Colonic mucosa (tissue), 4 donors: ENCODE measurements around the gene CDH4. TPM values are rescaled to one million over a fixed set of nuclear protein-coding genes. Genes with fewer than 3 reads are reported as not detected.

Source experiments
- DNase-seq: peaks from one replicate; pipeline ENCODE4 v3.0.0-alpha.2; 2020
- H3K27ac ChIP-seq: fragments of 200-600 bp; one replicate; pipeline ENCODE4 v1.8.0; 2021
- H3K27me3 ChIP-seq: fragments of 200-600 bp; one replicate; pipeline ENCODE4 v1.8.0; 2021
- H3K36me3 ChIP-seq: fragments of 200-600 bp; one replicate; pipeline ENCODE4 v1.8.0; 2021
- H3K4me1 ChIP-seq: fragments of 200-600 bp; one replicate; pipeline ENCODE4 v1.8.0; 2021; ENCODE audit warnings: mild to moderate bottlenecking
- H3K4me3 ChIP-seq: fragments of 200-600 bp; one replicate; pipeline ENCODE4 v1.8.0; 2021
- H3K9ac ChIP-seq, 2 donors: one replicate each; pipeline ENCODE4 v1.7.0; 2013; ENCODE audit warnings: control low read depth in 2 of 2, low read depth in 2 of 2, low read length in 2 of 2
- H3K9me3 ChIP-seq: fragments of 200-600 bp; one replicate; pipeline ENCODE4 v1.8.0; 2021
- intact Hi-C: fragments of 100-400 bp; cut with DNase I; formaldehyde crosslinking; loops from one replicate; pipeline ENCODE4 v1.14.1; 2022
- total RNA-seq, 2 donors: library from RNA; stranded (reverse); fragmentation: NEBNext Ultra II Directional in 1 of 2; extraction: Animal tissue kit (Norgen Biotek cat#: 25700) in 1 of 2; gene quantifications; one replicate each; pipeline ENCODE4 v1.2.1, GENCODE V29; 2021
- TF ChIP-seq, protein P1 (sequence below): fragments of 200-600 bp; IDR thresholded peaks from one replicate; pipeline ENCODE4 v1.8.0; 2022; ENCODE audit warnings: antibody characterized with exemption, mild to moderate bottlenecking
- donor health status: healthy.
- donor health status: DM: no; HTN: no; CAD: no.
- donor health status: DM: no; HTN: no; CAD: no.

Gene CDH4
- total RNA-seq, 2 donors from 2014 or later = 0.08 TPM; not detected in 1

DNA sequence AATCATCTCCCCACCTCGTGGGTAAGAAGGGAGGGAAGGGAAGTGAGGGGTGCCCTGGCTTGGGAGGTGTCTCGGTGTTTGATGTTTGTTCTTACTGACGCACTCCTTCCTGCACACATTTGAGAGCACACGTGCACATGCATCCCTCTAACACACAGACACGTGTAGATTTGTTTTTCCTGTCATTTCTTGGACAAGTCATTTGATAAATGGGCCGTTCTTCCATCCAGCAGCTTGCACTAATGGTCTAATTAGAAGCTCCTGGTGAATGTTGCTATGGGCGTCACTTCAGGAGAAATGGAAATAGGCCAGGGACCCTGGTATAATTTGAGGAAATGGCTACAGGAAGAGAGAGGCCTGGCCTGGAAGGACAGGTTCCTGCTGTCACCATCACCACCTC is 352.5 kb downstream of the CDH4 start:
- Histone ChIP-seq H3K9me3 (no peaks in the 10 kb centered on the region), H3K4me1 (no peaks in the 10 kb centered on the region), H3K4me3 (no peak overlapping the region), H3K9ac (no peak overlapping the region), H3K36me3 (no peaks in the 10 kb centered on the region), H3K27ac (no peak overlapping the region), H3K27me3 (no peaks in the 10 kb centered on the region)
- intact Hi-C loops = no loop called here
- TF ChIP-seq, protein P1, sequence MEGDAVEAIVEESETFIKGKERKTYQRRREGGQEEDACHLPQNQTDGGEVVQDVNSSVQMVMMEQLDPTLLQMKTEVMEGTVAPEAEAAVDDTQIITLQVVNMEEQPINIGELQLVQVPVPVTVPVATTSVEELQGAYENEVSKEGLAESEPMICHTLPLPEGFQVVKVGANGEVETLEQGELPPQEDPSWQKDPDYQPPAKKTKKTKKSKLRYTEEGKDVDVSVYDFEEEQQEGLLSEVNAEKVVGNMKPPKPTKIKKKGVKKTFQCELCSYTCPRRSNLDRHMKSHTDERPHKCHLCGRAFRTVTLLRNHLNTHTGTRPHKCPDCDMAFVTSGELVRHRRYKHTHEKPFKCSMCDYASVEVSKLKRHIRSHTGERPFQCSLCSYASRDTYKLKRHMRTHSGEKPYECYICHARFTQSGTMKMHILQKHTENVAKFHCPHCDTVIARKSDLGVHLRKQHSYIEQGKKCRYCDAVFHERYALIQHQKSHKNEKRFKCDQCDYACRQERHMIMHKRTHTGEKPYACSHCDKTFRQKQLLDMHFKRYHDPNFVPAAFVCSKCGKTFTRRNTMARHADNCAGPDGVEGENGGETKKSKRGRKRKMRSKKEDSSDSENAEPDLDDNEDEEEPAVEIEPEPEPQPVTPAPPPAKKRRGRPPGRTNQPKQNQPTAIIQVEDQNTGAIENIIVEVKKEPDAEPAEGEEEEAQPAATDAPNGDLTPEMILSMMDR = no peak
- no peak for DNase-seq

DNA sequence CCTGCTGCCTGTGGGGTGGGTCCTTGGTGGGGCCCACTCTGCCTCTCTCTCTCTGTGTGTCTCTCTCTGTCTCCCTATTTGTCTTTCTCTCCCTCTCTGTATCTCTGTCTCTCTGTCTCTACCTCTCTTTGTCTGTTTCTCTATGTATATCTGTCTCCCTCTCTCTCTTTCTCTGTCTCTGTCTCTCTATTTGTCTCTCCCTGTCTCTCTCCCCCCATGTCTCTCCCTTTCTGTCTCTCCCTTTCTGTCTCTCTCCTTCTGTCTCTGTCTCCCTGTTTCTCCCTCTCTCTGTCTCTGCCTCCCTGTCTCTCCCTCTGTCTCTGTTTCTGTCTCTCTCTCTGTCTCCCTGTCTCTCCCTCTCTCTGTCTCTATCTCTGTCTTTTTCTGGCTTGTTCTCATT is 353.2 kb downstream of the CDH4 start:
- Histone ChIP-seq H3K9ac (no peak overlapping the region), H3K9me3 (no peaks in the 10 kb centered on the region), H3K4me1 (no peaks in the 10 kb centered on the region), H3K4me3 (no peak overlapping the region), H3K36me3 (no peaks in the 10 kb centered on the region), H3K27me3 (no peaks in the 10 kb centered on the region), H3K27ac (no peak overlapping the region)
- TF ChIP-seq, protein P1 = no peak
- DNase-seq = no peak
- intact Hi-C loops = no loop called here

DNA sequence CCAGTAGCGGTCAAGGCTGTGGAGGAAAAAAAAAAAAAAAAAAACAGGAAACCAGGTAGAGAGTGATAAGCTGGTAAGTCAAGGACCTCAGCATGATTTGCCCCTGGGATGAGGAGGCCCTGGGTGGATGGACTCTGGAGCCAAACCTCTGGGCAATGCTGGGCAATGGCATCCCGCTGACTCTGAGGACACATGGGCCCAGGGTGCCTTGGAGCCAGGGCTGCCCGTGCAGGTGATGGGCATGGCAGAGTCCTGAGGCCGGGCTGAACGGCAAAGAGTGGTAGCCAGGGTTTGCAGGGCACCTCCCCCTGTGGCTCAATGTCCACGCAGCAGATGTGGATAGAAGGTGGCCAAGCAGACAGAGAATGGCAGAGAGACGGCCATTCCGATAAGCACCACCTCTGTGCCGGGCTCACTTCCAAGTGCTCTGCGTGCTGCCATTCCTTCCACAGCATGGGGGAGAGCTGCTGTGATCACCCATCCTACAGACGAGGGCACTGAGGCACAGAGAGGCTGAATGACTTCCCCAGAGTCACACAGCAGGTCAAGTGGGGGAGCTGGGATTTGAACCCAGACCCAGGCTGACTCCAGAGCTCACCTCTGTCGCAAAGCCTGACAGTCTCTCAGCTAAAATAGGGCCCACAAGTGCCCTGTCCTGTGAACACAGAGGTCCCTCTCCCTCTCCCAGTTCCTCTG is 353.9 kb downstream of the CDH4 start:
- no peak for DNase-seq
- TF ChIP-seq, protein P1 = no peak
- Histone ChIP-seq H3K27ac (no peak overlapping the region), H3K9me3 (no peaks in the 10 kb centered on the region), H3K4me3 (no peak overlapping the region), H3K36me3 (no peaks in the 10 kb centered on the region), H3K9ac (no peak overlapping the region), H3K4me1 (no peaks in the 10 kb centered on the region), H3K27me3 (no peaks in the 10 kb centered on the region)
- intact Hi-C loops = no loop called here

DNA sequence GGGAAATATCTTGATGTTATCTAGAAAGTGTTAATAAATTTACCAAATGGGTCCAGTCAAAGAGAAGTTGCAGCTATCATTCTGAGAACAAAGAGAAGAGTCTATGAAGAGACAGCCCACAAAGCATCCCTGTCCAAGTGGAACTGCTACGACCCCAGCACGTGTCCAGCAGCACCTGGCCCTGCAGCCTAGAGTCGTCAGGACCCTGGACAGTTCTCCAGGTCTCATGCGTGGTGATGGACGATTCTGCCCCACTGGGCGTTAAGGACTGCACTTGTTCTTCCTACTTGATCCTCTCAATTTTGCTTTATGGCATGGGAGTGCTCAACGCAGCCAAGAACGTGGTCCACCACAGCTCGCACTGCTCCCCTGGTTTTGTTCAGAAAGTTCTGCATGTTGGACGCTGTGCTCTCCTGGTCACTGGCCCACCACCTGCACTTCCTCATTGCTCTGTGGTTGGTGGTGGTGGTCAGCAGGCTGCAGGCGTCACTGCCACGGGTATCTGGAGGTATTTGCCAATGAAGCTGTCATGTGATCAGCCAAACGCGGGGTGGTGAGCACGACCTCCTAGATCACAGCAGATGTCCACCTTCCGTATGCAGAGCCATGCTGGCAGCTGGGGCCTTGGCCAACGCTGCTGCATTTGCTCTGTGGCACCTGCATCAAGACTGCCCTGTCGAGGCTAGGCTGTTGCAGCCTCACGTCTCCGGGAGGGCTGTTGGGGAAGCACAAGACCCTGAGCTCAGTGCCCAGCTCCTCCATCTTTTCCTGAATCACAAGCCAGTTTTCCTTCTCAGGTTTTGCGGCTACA is 356.4 kb downstream of the CDH4 start:
- DNase-seq = no peak
- Histone ChIP-seq H3K4me1 (no peaks in the 10 kb centered on the region), H3K27me3 (no peaks in the 10 kb centered on the region), H3K9me3 (no peaks in the 10 kb centered on the region), H3K36me3 (no peaks in the 10 kb centered on the region), H3K4me3 (no peak overlapping the region), H3K27ac (no peak overlapping the region), H3K9ac (no peak overlapping the region)
- intact Hi-C loops = no loop called here
- TF ChIP-seq, protein P1 = no peak

DNA sequence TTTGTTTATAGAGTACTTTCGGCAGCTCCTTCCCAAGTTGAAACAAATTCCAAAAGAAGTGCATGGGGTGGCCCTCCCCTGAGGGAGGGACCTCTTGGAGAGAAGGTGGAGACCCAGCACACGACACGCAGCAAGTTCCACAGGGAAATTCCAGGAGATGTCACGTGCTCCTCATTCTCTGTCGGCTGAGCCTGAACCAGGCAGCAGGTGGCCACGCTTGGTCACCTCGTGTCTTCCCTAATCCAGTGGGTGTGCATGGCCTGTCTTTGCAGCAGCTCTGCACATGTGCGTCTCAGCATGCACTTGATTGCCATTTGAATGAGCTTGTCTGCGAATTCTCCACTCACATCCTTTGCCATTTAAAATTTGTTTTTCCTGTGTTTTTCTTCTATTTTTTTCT is 357.4 kb downstream of the CDH4 start:
- H3K36me3 ChIP-seq = no peaks in the 10 kb centered on the region
- TF ChIP-seq, protein P1 = no peak
- H3K4me3 ChIP-seq = no peak overlapping the region
- H3K27ac ChIP-seq = no peak overlapping the region
- H3K9me3 ChIP-seq = no peaks in the 10 kb centered on the region
- intact Hi-C loops = no loop called here
- no peaks in the 10 kb centered on the region for H3K27me3 ChIP-seq
- no peak overlapping the region for H3K9ac ChIP-seq
- H3K4me1 ChIP-seq = no peaks in the 10 kb centered on the region
- DNase-seq = no peak
